ENCODE results near the gene RNF141. TPM values are rescaled to one million over a fixed set of nuclear protein-coding genes. Genes with fewer than 3 reads are reported as not detected.

The RNF141 gene
- total RNA-seq, 1 experiment from 2014 or later, result 23.2 TPM

- TF ChIP-seq STAT6 (CRISPR knock-in tag; conservative IDR thresholded peaks at IDR 0.05; ENCODE audit: low read depth) (no peak), ZNF396 (CRISPR knock-in tag; IDR thresholded peaks at IDR 0.05; ENCODE audit: borderline replicate concordance) (no peak), TP53 (CRISPR knock-in tag; IDR thresholded peaks at IDR 0.05) (no peak)
These were observed 13.7 kb downstream of the RNF141 start (continued) for GRCh38 chr11:10526974-10527918.

DNA sequence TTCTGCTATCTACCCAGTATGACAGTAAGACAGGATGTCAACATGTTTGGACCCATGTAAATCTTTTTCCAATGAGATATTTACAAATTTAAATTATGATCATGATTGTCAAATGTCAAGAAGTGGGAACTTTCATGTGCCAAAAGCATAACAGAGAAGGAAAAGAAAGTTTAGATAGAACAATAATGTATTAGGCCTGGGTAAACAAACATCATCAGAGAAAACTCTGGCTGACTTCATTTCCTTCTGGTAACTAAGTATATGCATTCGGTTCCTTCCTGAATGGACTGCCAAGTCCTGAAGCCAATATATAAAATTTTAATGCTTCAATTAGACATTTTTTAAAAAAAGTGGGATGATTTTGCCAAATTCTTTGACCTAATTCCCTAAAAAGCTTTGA lies 16.5 kb downstream of the RNF141 start:
- no peaks in the 10 kb centered on the region for H3K4me1 Mint-ChIP-seq
- H3K27ac Mint-ChIP-seq, result no peak overlapping the region
- no peak overlapping the region for H3K4me3 Mint-ChIP-seq
- ChIA-PET CTCF (no interaction called here), POLR2A (no interaction called here)
- no peaks in the 10 kb centered on the region for H3K27me3 Mint-ChIP-seq (ENCODE audit: low read depth)
- DNase-seq (ENCODE audit: low spot score) (no peak), ATAC-seq (no peak)
- TF ChIP-seq TEAD4 (CRISPR knock-in tag; IDR thresholded peaks at IDR 0.05) (no peak), ZSCAN18 (CRISPR knock-in tag; IDR thresholded peaks at IDR 0.05) (no peak), MXD4 (CRISPR knock-in tag; IDR thresholded peaks at IDR 0.05; ENCODE audit: borderline replicate concordance) (no peak), ZBTB43 (CRISPR knock-in tag; IDR thresholded peaks at IDR 0.05) (no peak), CTCF (IDR thresholded peaks at IDR 0.05) (no peak), TEAD1 (CRISPR knock-in tag; IDR thresholded peaks at IDR 0.05) (no peak), ATF1 (CRISPR knock-in tag; IDR thresholded peaks at IDR 0.05) (no peak), JUN (CRISPR knock-in tag; IDR thresholded peaks at IDR 0.05) (no peak)
- TF ChIP-seq, protein P1, sequence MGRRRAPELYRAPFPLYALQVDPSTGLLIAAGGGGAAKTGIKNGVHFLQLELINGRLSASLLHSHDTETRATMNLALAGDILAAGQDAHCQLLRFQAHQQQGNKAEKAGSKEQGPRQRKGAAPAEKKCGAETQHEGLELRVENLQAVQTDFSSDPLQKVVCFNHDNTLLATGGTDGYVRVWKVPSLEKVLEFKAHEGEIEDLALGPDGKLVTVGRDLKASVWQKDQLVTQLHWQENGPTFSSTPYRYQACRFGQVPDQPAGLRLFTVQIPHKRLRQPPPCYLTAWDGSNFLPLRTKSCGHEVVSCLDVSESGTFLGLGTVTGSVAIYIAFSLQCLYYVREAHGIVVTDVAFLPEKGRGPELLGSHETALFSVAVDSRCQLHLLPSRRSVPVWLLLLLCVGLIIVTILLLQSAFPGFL (CRISPR knock-in tag; IDR thresholded peaks at IDR 0.05; ENCODE audit: borderline replicate concordance), result no peak
- TF ChIP-seq, protein P2, sequence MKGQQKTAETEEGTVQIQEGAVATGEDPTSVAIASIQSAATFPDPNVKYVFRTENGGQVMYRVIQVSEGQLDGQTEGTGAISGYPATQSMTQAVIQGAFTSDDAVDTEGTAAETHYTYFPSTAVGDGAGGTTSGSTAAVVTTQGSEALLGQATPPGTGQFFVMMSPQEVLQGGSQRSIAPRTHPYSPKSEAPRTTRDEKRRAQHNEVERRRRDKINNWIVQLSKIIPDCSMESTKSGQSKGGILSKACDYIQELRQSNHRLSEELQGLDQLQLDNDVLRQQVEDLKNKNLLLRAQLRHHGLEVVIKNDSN (CRISPR knock-in tag; IDR thresholded peaks at IDR 0.05), result no peak
- peaks cover 10% of the 10 kb centered on the region for H3K36me3 Mint-ChIP-seq
- H3K9me3 Mint-ChIP-seq, result no peaks in the 10 kb centered on the region

Data from WTC11 (cell line).